HepG2 (cell line): ENCODE measurements around the gene MAST1. TPM values are rescaled to one million over a fixed set of nuclear protein-coding genes. Genes with fewer than 3 reads are reported as not detected.
A peak's percentile ranks its signal among the peaks of the same experiment; 100 is the strongest.

ENCODE experiments used
- ATF7-NPFF ChIP-seq: sonication (generic); formaldehyde crosslinking; IDR thresholded peaks from 2 replicates; pipeline ENCODE4 v1.8.1; 2023; ENCODE audit warnings: mild to moderate bottlenecking, low read depth, missing genetic modification reagents, moderate library complexity
- BCL6 ChIP-seq: IDR thresholded peaks from 2 replicates; pipeline ENCODE4 v1.6.1; 2016; ENCODE audit warnings: missing genetic modification reagents, missing compliant biosample characterization
- FOXK1 ChIP-seq: sonication (generic); formaldehyde crosslinking; IDR thresholded peaks from 2 replicates; pipeline ENCODE4 v1.4.0; 2020; ENCODE audit warnings: low read depth, missing genetic modification reagents, borderline replicate concordance
- GATAD2A ChIP-seq: IDR thresholded peaks from 2 replicates; pipeline ENCODE4 v1.6.1; 2016
- MAFG ChIP-seq: sonication (generic); formaldehyde crosslinking; IDR thresholded peaks from 2 replicates; pipeline ENCODE4 v1.5.1; 2020; ENCODE audit warnings: mild to moderate bottlenecking, missing genetic modification reagents
- MED1 ChIP-seq: sonication (generic); formaldehyde crosslinking; IDR thresholded peaks from 2 replicates; pipeline ENCODE4 v1.4.0; 2020; ENCODE audit warnings: missing genetic modification reagents
- MEIS1 ChIP-seq: sonication (generic); formaldehyde crosslinking; IDR thresholded peaks from 2 replicates; pipeline ENCODE4 v1.9.0; 2021; ENCODE audit warnings: mild to moderate bottlenecking, missing genetic modification reagents, moderate library complexity, borderline replicate concordance
- MEIS2 ChIP-seq: sonication (generic); formaldehyde crosslinking; IDR thresholded peaks from 2 replicates; pipeline ENCODE4 v1.9.0; 2021; ENCODE audit warnings: mild to moderate bottlenecking, missing genetic modification reagents
- NKX3-1 ChIP-seq: sonication (generic); formaldehyde crosslinking; IDR thresholded peaks from 2 replicates; pipeline ENCODE4 v1.5.0; 2020; ENCODE audit warnings: missing genetic modification reagents
- POLR2A ChIP-seq, 2 experiments: IDR thresholded peaks; 2 replicates each; pipeline ENCODE4 v1.6.1; 2011; ENCODE audit warnings: low read depth in 2 of 2, low read length in 2 of 2, mild to moderate bottlenecking in 1 of 2, moderate library complexity in 1 of 2; ENCODE audit not compliant: insufficient read depth in 1 of 2
- TP53 ChIP-seq: sonication (generic); formaldehyde crosslinking; conservative IDR thresholded peaks from 2 replicates; pipeline ENCODE4 v1.4.0; 2020; ENCODE audit warnings: missing genetic modification reagents
- ZBTB40 ChIP-seq, 2 experiments: fragments of 450-650 bp in 1 of 2; sonication (generic) in 1 of 2; formaldehyde crosslinking in 1 of 2; IDR thresholded peaks; 2 replicates each; pipeline versions ENCODE4 v1.6.1 to v1.8.0; 2016 to 2022; ENCODE audit warnings: antibody characterized with exemption in 1 of 2, mild to moderate bottlenecking in 1 of 2, missing genetic modification reagents in 1 of 2
- ZFX ChIP-seq: sonication (generic); formaldehyde crosslinking; IDR thresholded peaks from 2 replicates; pipeline ENCODE4 v1.4.0; 2020; ENCODE audit warnings: mild to moderate bottlenecking, low read depth, missing genetic modification reagents, moderate library complexity
- ZNF331 ChIP-seq: sonication (generic); formaldehyde crosslinking; IDR thresholded peaks from 2 replicates; pipeline ENCODE4 v1.4.0; 2020; ENCODE audit warnings: missing genetic modification reagents
- ZNF414 ChIP-seq: sonication (generic); formaldehyde crosslinking; IDR thresholded peaks from 2 replicates; pipeline ENCODE4 v1.5.0; 2020; ENCODE audit warnings: missing genetic modification reagents
- ZNF792 ChIP-seq: IDR thresholded peaks from 2 replicates; pipeline ENCODE4 v1.6.1; 2016
- ZNF841 ChIP-seq: sonication (generic); formaldehyde crosslinking; IDR thresholded peaks from 2 replicates; pipeline ENCODE4 v1.8.1; 2023; ENCODE audit warnings: missing genetic modification reagents, borderline replicate concordance
- polyA plus RNA-seq, 8 experiments: library from polyadenylated mRNA; depleted of rRNA in 3 of 8; stranded (reverse) in 7 of 8; unstranded in 1 of 8; fragments of >200 nt; fragmentation: Illumina TruSeq in 4 of 8; extraction: Trizol in 4 of 8; gene quantifications; 2 replicates each; pipeline versions ENCODE4 v1.2.1 to v1.2.3, GENCODE V29; 2011 to 2016; ENCODE audit warnings: low read depth in 4 of 8, missing spikeins in 1 of 8, mixed read lengths in 1 of 8; ENCODE audit not compliant: insufficient read depth in 1 of 8
- total RNA-seq, 5 experiments: library from RNA; depleted of rRNA; stranded (reverse); fragments of >200 nt; fragmentation: Illumina TruSeq; extraction: Trizol; gene quantifications; 2 replicates each; pipeline ENCODE4 v1.2.3, GENCODE V29; 2016; ENCODE audit warnings: low read depth in 1 of 5
- TF ChIP-seq, protein P1 (sequence below): sonication (generic); formaldehyde crosslinking; IDR thresholded peaks from 2 replicates; pipeline ENCODE4 v1.4.0; 2020; ENCODE audit warnings: missing genetic modification reagents, borderline replicate concordance

The MAST1 gene
- total and polyA plus RNA-seq, 2 of the 13 experiments (the other 11 are each of a cell fraction or from before 2014, with no cell fraction given) = 0.73 to 4.7 TPM

DNA sequence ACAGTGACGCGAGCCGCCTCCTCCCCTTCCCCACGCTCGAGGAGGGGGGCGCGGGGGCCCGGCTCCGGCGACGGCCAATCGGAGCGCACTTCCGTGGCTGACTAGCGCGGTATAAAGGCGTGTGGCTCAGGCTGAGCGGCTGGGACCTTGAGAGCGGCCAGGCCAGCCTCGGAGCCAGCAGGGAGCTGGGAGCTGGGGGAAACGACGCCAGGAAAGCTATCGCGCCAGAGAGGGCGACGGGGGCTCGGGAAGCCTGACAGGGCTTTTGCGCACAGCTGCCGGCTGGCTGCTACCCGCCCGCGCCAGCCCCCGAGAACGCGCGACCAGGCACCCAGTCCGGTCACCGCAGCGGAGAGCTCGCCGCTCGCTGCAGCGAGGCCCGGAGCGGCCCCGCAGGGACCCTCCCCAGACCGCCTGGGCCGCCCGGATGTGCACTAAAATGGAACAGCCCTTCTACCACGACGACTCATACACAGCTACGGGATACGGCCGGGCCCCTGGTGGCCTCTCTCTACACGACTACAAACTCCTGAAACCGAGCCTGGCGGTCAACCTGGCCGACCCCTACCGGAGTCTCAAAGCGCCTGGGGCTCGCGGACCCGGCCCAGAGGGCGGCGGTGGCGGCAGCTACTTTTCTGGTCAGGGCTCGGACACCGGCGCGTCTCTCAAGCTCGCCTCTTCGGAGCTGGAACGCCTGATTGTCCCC, 46.8 kb upstream of the MAST1 start, which contains the start of gene JUNB (continued):
- no peak for TF ChIP-seq ZBTB40 (IDR thresholded peaks at IDR 0.05)
- TF ChIP-seq ZBTB40 (CRISPR knock-in tag; IDR thresholded peaks at IDR 0.05) = peak; percentile 59
- no peak for TF ChIP-seq TP53 (CRISPR knock-in tag)
- peak; percentile 99 for TF ChIP-seq FOXK1 (CRISPR knock-in tag)
- TF ChIP-seq MEIS1 (CRISPR knock-in tag) = peak; percentile 75; the same call in 1 of the 2 replicates
- TF ChIP-seq MEIS2 (CRISPR knock-in tag) = peak; percentile 93; the same call in 1 of the 2 replicates
- peak; percentile 90 for TF ChIP-seq MED1
- TF ChIP-seq GATAD2A = peak; percentile 91
- TF ChIP-seq ZNF331 (CRISPR knock-in tag) = peak; percentile 93
- no peak for TF ChIP-seq ZNF841 (CRISPR knock-in tag)
- 0 out of 2 replicates have a peak, but pooled peaks have one; percentile 58 for TF ChIP-seq ZNF414 (CRISPR knock-in tag)
- no peak for TF ChIP-seq MAFG
- peak; percentile 88 for TF ChIP-seq ZFX
- TF ChIP-seq, protein P1, sequence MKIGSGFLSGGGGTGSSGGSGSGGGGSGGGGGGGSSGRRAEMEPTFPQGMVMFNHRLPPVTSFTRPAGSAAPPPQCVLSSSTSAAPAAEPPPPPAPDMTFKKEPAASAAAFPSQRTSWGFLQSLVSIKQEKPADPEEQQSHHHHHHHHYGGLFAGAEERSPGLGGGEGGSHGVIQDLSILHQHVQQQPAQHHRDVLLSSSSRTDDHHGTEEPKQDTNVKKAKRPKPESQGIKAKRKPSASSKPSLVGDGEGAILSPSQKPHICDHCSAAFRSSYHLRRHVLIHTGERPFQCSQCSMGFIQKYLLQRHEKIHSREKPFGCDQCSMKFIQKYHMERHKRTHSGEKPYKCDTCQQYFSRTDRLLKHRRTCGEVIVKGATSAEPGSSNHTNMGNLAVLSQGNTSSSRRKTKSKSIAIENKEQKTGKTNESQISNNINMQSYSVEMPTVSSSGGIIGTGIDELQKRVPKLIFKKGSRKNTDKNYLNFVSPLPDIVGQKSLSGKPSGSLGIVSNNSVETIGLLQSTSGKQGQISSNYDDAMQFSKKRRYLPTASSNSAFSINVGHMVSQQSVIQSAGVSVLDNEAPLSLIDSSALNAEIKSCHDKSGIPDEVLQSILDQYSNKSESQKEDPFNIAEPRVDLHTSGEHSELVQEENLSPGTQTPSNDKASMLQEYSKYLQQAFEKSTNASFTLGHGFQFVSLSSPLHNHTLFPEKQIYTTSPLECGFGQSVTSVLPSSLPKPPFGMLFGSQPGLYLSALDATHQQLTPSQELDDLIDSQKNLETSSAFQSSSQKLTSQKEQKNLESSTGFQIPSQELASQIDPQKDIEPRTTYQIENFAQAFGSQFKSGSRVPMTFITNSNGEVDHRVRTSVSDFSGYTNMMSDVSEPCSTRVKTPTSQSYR (CRISPR knock-in tag) = peak; percentile 87; the same call in 1 of the 2 replicates
- peak; percentile 100 for TF ChIP-seq POLR2A (IDR thresholded peaks at IDR 0.05; ENCODE audit: insufficient read depth in 1 of 2, low read depth in 2 of 2, low read length in 2 of 2)
- peak; percentile 96 for TF ChIP-seq ZNF792
- TF ChIP-seq BCL6 (CRISPR knock-in tag) = peak; percentile 78
- TF ChIP-seq NKX3-1 = no peak
- peak; percentile 85 for TF ChIP-seq ATF7-NPFF (CRISPR knock-in tag)
